GM18505 (cell line): ENCODE data around the gene PRLH.

ENCODE experiments used
- ATAC-seq: cut with Tn5 transposase; IDR thresholded peaks from one replicate; pipeline ENCODE4 v1.9.1; 2021; ENCODE audit not compliant: unreplicated experiment
- POLR2A ChIP-seq: IDR thresholded peaks from 4 replicates; pipeline ENCODE4 v1.6.1; 2011; ENCODE audit warnings: borderline replicate concordance; ENCODE audit not compliant: insufficient read depth, insufficient read length; ENCODE audit errors: extremely low read depth

Gene PRLH

GRCh38 chr2:237565974-237566373, 400 bp upstream of the PRLH start:
- no peak for TF ChIP-seq POLR2A
- ATAC-seq, result no peak

GRCh38 chr2:237567276-237568029, 1.1 kb downstream of the PRLH start:
- ATAC-seq, result no peak
- TF ChIP-seq POLR2A, result no peak

GRCh38 chr2:237568121-237568660, 1.8 kb downstream of the PRLH start:
- TF ChIP-seq POLR2A, result no peak
- ATAC-seq, result no peak

- no peak for ATAC-seq
- no peak for TF ChIP-seq POLR2A
Observed at GRCh38 chr2:237569041-237569440, 2.7 kb downstream of the PRLH start.

- no peak for TF ChIP-seq POLR2A
- no peak for ATAC-seq
Observed at GRCh38 chr2:237569896-237570295, 3.5 kb downstream of the PRLH start.

GRCh38 chr2:237570776-237571335, 4.5 kb downstream of the PRLH start:
- no peak for TF ChIP-seq POLR2A
- ATAC-seq, result no peak

- TF ChIP-seq POLR2A, result no peak
- ATAC-seq, result no peak
Observed at GRCh38 chr2:237571551-237571950, 5.2 kb downstream of the PRLH start.

- ATAC-seq, result peak; percentile 79
- TF ChIP-seq POLR2A, result no peak
Observed at GRCh38 chr2:237572021-237572741, 5.8 kb downstream of the PRLH start.

- ATAC-seq, result no peak
- TF ChIP-seq POLR2A, result no peak
Observed at GRCh38 chr2:237572742-237573101, 6.3 kb downstream of the PRLH start.

- no peak for TF ChIP-seq POLR2A
- ATAC-seq, result no peak
Observed at GRCh38 chr2:237573721-237574415, 7.5 kb downstream of the PRLH start.

GRCh38 chr2:237574467-237574866, 8.1 kb downstream of the PRLH start:
- no peak for TF ChIP-seq POLR2A

GRCh38 chr2:237574894-237575868, 8.8 kb downstream of the PRLH start:
- ATAC-seq, result no peak

More at GRCh38 chr2:237574467-237574866, 8.1 kb downstream of the PRLH start:
- ATAC-seq, result no peak

More at GRCh38 chr2:237574894-237575868, 8.8 kb downstream of the PRLH start:
- no peak for TF ChIP-seq POLR2A
